HG03457 (cell line): ENCODE data around the gene MYO18A.
"Not testable (repeated sequence)": the region's sequence is repeated elsewhere in the genome, so short reads cannot be mapped to it uniquely, and the experiment has no call there.

Experiments
- ATAC-seq: cut with Tn5 transposase; IDR thresholded peaks from one replicate; pipeline ENCODE4 v1.9.1; 2021; ENCODE audit warnings: moderate number of reproducible peaks; ENCODE audit not compliant: unreplicated experiment

The MYO18A gene

DNA sequence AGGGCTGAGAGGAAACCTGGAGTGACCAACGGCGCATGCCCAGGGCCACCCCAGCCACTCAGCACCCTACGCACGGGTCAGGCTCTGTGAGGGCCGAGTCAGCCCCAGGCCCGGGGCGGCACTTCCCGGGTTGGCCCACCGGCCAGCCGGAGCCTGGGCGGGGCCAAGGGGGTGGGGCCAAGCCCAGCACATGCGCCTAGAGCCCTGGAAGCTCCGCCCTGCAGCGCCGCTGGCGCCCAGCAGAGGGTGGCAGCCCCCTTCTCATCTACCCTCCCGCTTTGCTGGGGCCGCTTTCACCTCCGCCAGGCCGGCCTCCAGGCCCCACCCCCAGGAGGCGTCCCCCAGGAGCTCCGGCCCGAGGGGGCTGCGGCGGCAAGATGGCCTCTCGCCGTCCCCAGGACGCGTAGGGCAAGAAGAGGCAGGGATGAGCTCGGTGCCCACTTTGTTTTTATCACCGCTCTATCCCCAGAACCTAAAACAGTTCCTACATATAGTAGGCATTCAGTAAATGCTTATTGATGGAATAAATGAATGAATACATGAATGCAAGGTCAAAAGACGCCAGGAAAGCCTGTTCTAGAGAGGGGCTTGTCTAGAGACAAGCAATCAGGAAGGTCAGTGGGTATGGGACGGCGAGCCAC lies 31.3 kb downstream of the MYO18A start:
- peak; percentile 76 for ATAC-seq

DNA sequence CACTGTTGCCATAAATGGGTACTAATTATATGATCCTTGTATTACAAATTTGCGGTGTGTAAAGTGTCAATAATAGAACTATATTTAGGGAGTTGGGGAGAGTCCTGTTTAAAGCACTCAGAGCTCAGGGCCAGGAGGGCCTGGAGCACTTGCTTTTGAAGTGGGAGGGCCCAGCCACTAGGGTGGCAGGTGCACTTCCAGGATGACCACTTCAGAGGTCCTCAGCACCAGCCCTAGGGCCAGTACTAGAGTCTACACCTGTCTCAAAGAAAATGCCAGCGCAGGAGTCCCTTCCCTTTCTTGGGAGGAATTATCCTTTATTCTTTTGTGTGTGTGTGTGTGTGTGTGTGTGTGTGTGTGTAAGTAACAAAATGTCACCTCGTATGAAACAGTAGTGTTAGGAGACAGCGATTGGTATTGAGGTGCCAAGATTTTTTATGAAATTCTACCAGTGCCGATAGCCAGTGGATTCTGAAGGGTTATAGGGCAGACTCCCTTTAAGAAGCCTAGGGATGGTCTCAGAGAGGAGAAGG lies 31.9 kb downstream of the MYO18A start:
- ATAC-seq = no peak

DNA sequence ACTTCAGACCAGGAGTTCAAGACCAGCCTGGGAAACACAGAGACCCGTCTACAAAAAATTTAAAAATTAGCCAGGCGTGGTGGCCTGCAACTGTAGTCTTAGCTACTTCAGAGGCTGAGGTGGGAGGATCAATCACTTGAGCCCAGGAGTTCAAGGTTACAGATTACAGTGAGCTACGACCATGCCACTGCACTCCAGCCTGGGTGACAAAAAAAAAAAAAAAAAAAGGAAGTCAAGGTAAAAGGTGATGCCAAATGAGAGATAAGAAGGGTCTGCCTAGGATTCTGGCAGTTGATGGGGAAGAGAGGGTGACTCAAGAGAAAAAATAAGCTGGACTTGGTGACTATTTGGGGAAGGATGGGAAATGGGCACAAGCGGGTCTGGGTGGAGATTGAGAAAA lies 32.5 kb downstream of the MYO18A start:
- ATAC-seq = no peak

DNA sequence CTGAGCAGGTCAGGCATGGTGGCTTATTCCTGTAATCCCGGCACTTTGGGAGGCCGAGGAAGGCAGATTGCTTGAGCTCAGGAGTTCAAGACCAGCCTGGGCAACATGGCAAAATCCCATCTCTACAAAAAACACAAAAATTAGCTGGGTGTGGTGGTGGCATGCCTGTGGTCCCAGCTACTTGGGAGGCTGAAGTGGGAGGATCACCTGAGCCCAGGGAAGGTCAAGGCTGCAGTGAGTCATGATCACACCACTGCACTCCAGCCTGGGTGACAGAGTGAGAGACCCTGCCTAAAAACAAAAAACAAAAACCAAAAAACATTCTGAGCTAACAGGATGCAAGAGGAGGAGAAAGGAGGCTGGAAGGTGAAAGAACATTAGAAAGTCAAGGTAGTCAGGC lies 33.0 kb downstream of the MYO18A start:
- ATAC-seq = not testable (repeated sequence)

DNA sequence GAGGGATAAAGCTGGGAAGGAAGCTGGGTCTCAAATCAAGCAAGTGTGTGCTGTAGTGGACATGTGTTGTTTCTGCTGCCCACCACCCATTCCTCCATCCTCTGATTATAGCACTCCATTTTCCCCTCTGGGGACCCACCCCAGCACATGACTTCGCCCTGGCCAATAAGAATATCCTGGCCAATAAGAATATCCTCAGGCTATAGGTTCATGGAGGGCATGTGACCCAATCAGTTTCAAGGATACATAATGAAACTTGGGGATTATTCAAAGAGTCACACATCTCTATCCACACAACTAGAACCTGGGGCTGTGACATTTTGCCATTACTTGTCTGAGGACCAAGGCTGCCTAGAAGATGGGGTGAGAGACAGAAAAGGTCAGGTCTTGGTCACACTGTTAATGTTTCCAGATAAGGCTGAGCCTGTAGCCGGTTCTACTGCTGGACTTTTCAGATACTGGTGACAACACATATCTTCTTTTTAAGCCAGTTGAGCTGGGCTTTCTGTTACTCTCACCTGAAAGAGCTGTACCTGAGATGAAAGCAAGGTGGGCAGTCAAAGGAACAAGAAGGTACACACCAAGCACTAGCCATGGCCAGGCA lies 33.7 kb downstream of the MYO18A start:
- ATAC-seq = no peak

DNA sequence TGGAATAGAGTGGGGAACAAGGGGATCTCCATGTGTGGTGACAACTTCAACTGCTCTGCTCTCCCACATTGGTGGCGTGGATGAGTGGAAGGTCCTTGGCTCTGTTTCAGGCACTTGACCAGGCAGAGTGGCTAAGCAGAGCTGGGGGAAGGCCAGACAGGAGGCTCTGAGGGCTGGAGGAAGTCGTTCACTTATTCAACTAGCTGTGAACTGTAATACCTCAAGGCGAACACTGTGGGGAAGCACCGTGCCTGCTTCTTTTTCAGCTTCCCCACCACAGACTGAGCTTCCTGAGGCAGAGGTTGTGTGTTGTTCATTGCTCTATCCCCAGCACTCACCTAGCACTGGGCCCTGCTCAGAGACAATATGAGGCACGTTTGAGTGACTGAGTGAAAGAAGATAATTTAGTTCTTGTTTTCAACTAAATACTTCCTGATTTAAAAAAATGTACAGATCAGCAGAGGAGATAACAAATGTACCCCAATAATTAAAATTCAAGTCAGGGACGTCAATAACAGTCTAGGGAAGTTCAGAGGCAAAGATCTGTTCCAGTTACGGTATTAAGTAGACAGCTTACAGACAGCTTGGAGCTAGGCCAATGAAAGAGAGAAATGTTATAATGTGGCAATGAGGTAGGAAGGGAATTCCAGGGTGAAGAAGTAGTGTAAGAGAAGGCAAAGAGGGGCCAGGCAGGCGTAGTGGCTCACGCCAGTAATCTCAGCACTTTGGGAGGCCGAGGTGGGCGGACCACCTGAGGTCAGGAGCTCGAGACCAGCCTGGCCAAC lies 34.7 kb downstream of the MYO18A start:
- no peak for ATAC-seq

DNA sequence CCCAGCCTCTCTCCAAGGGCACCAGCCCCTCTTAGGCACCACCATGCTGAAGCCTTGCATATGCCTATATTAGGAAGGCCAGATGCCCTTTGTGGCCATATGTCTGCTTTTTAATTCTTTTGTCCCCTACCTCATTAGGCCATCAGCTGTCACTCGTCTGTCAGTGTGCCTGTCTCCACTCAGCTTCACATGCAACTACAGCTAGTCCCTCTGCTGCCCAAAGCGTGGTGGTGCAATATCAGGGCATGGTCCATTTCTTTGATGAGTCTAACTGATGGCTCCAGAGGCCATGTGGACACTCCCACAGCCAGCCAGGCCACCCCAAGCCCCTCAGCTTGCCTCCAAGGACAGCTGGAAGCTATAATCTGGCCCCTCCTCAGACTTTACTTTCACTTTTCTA lies 36.3 kb downstream of the MYO18A start:
- no peak for ATAC-seq

DNA sequence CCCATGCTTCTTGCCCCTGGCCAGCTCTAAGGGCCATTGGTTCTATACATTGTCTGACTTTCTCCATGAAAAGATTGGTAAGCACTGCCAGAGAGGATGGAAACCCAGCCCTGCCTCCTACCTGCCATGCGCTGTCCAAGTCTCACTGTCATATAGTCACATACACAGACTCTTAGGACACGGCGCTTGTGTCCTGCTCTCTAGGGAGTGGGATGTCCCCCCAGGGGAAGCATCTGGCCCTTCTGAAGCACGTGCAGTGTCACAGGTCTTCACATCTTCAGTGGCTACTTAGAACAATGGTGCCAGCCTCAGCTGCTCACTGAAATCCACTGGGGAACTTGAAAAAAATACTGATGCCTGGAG lies 38.7 kb downstream of the MYO18A start:
- ATAC-seq = no peak

DNA sequence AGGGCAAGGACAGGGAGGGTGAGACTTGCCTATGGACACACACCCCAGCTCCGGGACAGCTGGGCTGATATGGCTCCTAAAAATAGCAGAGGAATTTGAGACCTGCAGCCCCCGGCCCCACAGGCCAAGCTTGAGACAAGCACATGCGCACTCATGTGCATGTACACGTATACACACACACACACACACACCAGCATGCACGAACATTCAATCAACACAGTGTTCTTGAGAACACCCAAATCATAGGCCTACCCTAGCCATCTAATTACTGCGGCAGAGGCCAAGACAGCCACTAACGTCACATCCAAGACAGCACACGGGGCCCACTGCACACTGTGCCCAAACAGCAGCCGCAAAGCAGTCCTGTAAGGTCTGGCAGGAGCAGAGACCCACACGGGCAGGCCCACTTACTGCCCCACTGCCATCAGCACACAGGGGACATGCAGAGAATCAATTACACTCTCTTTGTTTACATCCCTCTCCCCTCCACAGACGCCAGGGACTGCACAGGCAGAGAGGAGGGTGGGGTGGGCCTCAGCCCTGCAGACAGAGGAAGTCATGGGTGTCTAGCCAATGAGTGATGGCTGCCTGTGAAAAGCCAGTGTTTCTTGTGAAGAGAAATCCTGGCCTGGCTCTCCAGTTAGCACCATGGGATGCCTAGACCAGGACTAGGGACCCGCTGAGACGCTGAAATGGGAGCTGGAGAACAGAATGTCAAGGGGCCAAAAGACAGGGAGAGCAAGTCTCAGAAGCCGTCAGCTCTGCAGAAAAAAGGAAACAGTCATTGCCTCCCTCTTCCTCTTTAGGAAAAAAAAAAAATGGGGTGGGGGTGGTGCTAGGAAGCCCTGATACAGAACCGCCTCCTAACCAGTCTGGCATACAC lies 39.3 kb downstream of the MYO18A start:
- no peak for ATAC-seq

DNA sequence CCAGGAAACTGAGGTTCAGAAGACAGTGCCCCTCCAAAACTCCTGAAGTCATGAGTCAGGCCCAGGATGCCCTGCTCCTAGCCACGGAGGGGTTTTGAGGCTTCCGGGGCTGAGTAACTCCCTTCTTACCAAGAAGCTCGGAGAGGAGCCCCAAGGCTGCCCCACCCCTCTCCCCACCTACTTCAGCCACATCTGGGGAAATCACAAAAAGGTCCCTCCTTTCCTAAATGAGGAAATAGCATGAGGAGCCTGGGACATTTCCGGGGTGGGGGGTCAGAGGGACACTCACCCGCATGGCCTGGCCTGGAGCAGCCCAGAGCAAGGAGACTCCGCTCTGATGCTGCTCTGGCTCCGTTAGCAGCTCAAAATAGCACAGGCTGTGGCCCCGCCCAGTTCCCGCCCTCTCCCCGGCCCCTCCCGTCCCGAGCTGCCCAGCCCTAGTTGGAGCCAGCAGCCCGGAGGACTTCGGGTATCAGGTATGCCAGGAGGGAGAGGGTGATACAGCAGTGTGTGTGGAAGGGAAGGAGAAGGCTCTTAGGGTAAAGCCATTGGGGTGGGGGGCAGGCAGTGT lies 40.1 kb downstream of the MYO18A start:
- no peak for ATAC-seq

DNA sequence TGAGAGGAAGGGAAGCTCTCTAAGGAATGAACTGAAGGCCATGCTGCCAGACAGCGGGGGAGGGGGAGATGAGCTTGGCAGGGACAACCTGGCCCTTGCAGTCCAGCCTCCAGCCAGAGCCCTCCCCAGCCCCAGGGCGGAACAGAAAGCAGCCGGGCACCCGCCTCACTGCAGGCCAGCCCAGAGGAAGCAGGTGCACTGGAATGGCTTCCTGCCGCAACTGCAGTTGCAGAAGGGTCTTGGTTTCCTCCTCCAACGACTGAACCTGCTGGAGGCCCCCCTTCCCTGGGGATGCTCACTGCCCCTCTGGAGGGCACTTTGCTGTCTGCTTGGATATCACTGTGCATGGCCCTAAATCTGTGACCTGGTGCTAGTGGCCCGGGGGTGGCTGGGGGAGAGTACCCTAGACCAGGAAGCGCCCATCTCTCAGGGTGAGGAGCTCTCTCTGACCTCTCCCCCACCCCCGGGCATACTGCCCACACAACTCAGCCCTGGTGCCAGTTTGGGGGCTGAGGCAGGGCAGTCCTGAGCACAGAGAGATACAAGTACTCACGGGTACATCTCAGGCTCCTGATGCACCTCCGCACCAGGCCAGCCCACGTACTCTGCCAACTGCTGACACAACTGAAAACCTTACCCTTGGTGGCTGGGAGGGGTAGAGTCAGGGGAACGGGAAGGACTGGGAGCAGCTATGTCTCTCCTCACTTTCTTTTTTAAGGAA lies 41.1 kb downstream of the MYO18A start:
- ATAC-seq = no peak

DNA sequence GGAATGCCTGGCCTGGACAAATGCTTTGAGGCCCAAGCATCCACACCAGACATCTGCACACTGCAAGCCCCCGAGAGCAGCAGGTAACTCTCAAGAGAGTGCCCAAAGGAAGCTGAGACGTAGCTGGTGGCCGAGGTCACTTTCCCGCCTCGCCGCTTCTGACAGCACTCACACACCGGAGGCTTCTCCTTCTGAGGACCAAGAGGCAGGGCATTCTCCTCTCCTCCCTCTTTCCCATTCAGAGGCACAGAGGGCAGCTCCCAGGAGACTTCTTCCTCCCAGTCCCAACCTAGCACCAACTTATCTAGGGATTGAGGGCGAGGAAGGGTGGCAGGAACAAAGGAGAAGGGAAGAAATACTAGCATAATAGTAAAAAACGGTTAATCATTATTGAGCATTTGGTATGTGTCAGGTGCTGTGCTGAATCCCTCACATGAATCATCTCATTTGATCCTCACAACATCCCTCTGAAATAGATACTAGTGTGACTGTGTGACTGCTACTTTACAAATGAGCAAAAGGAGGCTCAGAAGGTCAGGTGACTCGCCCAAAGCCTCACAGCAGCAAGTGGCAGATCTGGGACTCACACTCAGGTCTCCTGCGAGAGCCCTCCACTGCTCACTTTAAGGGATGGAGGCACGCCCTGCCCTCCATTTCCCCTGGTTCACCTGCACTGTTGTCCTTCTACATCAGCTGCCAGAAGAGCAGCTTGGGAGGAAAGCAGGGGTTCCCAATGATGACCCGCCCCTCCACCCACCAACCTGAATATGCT lies 41.8 kb downstream of the MYO18A start:
- no peak for ATAC-seq

DNA sequence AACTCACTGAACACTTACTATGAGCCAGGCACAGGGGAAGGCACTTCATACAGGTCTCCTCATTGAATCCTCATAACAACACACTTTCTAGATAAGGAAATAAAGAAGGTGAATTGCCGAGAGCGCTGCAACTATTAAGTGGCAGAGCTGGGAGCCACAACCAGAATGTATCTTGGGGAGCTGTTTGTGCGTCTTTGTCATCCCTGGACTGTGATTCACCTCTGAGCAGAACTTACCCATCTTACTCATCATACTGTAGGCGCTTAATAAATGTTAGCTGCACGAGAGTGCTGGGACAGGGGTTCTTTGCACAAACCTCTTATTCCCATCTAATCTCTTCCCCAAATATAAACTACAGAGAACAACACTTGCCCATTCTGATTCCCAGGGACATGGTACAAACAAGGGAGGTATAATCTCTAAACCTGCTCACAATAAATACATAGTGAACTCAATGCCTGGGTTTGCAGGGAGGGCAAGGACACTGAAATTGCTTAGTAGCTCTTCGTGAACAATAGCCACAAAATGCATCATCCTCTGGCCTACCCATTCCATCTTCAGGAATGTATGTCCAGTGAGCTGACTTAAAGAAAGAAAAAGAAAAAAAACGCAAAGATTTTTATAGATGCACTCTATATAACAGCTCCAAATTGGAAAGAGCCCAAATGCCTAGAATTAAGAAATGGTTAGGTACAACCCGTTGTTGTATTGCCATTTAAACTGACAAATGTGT lies 43.0 kb downstream of the MYO18A start:
- no peak for ATAC-seq

DNA sequence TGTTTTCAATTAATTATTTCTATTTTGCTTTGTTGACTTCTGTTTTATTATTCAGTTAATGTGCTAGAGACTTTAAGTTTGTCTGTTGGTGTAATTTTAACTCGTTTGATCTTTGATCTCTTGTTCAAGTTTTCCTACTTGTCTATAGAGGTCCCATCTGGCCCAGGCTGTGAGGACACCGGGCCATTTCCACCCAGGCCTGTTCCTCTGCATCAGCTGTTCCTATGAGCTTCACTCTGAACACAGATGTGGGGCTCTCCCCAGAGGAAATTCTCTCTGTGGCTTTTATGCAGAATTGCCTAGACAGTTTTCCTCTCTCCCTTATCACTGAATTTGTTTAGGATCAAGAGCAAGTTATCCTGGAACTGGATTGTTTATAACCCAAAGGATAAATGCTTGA lies 44.7 kb downstream of the MYO18A start:
- no peak for ATAC-seq

DNA sequence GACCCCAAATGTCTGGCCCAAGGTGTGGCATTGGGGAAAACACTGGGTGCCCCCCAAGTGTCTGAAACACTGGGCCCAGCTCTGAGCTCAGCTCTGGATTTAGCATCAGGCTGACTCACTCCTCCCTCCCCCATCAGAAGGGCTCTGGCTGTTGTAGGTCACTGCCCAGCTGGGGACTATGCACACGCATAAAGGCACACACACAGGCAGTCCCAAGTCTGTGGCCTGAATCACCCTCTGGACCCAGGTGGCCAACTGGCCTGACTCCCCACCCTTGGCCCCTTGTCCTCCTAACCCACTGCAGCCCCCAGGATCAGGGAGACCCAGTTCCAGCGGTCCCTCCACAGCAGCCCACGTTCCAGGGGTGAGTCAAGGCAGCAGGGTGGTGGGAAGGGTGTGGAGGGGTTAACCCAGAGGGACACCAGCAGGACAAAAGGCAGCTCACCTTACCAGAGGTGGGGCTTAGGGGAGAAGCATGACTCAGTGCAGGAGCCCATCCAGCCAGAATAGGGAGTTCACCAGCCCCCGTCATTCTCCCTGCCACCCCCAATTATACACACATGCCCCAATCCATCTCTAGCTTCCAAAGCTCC lies 47.0 kb downstream of the MYO18A start:
- no peak for ATAC-seq

DNA sequence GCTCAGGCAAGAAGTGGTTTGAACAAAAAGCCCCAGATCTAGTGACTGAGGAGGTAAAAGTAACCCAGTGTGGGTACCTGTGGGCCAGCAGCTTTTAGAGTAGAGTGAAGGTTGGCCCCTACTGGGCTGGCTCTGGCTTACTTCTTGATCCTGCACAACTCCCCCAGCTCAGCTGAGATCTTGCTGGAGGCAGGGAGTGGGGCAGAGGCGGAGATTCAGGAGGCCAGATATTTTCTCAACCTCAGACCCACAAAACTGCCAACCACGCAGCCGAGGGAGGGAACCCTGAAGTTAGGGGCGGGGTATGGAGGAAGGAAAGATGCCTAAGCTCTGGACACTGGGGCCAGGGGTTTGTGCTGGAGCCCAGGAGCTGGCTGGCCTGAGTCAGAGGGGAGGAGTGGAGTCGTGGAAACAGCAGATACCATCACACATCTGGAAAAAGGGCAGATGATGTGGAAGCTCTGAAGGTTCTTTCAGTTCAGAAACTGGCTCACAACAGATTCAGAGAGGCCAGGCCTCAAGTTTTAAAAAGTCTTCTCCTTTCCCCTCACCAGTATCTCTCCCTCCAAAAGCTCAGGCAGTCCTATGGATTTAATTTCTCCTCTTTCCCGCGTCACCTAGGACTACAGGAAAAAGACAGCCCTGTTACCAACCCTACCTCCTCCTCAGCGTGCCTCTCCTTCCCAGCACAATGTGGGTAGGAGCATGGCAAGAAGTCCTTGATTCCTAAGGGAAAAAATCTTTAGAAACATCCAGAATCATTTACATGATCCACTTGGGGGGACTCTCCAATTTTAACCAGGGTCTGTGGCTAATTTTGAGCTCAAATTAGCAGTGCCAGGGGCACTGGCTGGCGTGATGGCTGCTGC lies 48.1 kb downstream of the MYO18A start:
- no peak for ATAC-seq

DNA sequence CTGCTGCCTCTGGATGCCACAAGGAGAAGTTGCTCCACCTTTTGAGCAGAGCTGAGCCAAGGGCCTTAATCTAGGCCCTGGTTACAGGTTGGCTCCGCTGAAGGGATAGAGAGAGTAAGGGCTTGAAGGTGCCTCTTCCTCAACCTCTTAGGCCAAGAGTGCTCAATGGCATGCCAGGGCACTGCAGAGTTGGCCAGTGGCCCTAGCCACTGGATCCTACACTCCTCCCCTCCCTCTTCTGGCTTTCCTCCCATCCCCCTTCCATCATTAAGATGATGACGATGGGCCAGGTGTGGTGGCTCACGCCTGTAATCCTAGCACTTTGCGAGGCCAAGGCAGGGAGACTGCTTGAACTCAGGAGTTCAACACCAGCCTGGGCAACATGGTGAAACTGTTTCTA lies 50.5 kb downstream of the MYO18A start:
- ATAC-seq = no peak
